HepG2 (cell line): ENCODE measurements around the gene GLRA3. TPM values are rescaled to one million over a fixed set of nuclear protein-coding genes. Genes with fewer than 3 reads are reported as not detected.

Experiments
- ATAC-seq: fragments of 200-7000 bp; cut with Tn5 transposase; 3 replicates; pipeline ENCODE4 v1.9.1; 2020; ENCODE audit warnings: mild to moderate bottlenecking, moderate library complexity
- BruUV-seq: library from RNA; stranded (reverse); fragments of 400-500 nt; replicated peaks from 2 replicates; lab custom pipeline; 2021; lab: Mats Ljungman, UMichigan
- CTCF ChIA-PET: fragments of 300-600 bp; formaldehyde crosslinking; extraction: SDS; loops from one replicate; lab custom pipeline; 2021; ENCODE audit warnings: low total read pairs, inconsistent platforms, low intra/inter-chr PET ratio; lab: Yijun Ruan, JAX
- POLR2A ChIA-PET: fragments of 350-600 bp; sonication (Branson Sonifier 250); formaldehyde crosslinking; loops from one replicate; lab custom pipeline; 2020; ENCODE audit warnings: antibody characterized with exemption, inconsistent platforms; lab: Yijun Ruan, JAX
- DNase-seq: peaks from one replicate; pipeline ENCODE4 v3.0.0-alpha.2; 2015; ENCODE audit warnings: low spot score
- FAIRE-seq: peaks from 3 replicates; lab custom pipeline; 2011; peaks lifted over from hg19 to GRCh38; lab: Jason Lieb, UNC
- H2AFZ ChIP-seq: one replicate; pipeline ENCODE4 v1.6.1; 2011; ENCODE audit warnings: low read length, inconsistent platforms
- H3K27ac ChIP-seq: fragments of 300-600 bp; 3 replicates; pipeline ENCODE4 v1.8.0; 2011; ENCODE audit warnings: mixed run types, mild to moderate bottlenecking, mixed read lengths, low read length, inconsistent platforms; ENCODE audit not compliant: insufficient read depth; ENCODE audit errors: extremely low read length
- H3K27me3 ChIP-seq, 2 experiments: fragments of 200-600 bp in 1 of 2; 2 replicates in 1 of 2; 3 replicates in 1 of 2; pipeline versions ENCODE4 v1.6.0 to v1.8.0; 2011; ENCODE audit warnings: low read length in 2 of 2, mild to moderate bottlenecking in 2 of 2, moderate library complexity in 2 of 2, inconsistent platforms in 1 of 2; ENCODE audit not compliant: insufficient read depth in 2 of 2, control insufficient read depth in 1 of 2
- H3K36me3 ChIP-seq, 2 experiments: fragments of 200-600 bp in 1 of 2; replicated peaks in 1 of 2; 2 replicates in 1 of 2; 3 replicates in 1 of 2; pipeline versions ENCODE4 v1.5.1 to v1.8.0; 2011; ENCODE audit warnings: low read length in 2 of 2, inconsistent platforms in 1 of 2; ENCODE audit not compliant: insufficient read depth in 2 of 2, control insufficient read depth in 1 of 2
- H3K4me1 ChIP-seq: 2 replicates; pipeline ENCODE4 v1.5.1; 2012; ENCODE audit warnings: low read length, inconsistent platforms; ENCODE audit not compliant: insufficient read depth
- H3K4me2 ChIP-seq: 2 replicates; pipeline ENCODE4 v1.6.0; 2011; ENCODE audit warnings: low read depth, low read length, inconsistent platforms
- H3K4me3 ChIP-seq, 3 experiments: fragments of 200-600 bp in 1 of 3; sonication (generic), shearing (Covaris generic) in 1 of 3; replicated peaks in 1 of 3; 2 replicates each; pipeline ENCODE4 v1.5.1; 2011 to 2016; ENCODE audit warnings: low read length in 3 of 3, inconsistent platforms in 2 of 3, low read depth in 2 of 3, mild to moderate bottlenecking in 2 of 3, control low read depth in 1 of 3, mixed read lengths in 1 of 3; ENCODE audit not compliant: insufficient read depth in 1 of 3
- H3K79me2 ChIP-seq: one replicate; pipeline ENCODE4 v1.6.1; 2011; ENCODE audit warnings: low read length, inconsistent platforms; ENCODE audit not compliant: insufficient read depth
- H3K9ac ChIP-seq: 2 replicates; pipeline ENCODE4 v1.6.0; 2011; ENCODE audit warnings: mild to moderate bottlenecking, low read depth, low read length, inconsistent platforms; ENCODE audit not compliant: insufficient read depth
- H3K9me3 ChIP-seq: 2 replicates; pipeline ENCODE4 v1.5.1; 2012; ENCODE audit warnings: mild to moderate bottlenecking, low read length
- H4K20me1 ChIP-seq: 2 replicates; pipeline ENCODE4 v1.6.0; 2011; ENCODE audit warnings: inconsistent platforms, mild to moderate bottlenecking, low read length, moderate library complexity; ENCODE audit not compliant: insufficient read depth
- AFF4 ChIP-seq: sonication (generic); formaldehyde crosslinking; IDR thresholded peaks from 2 replicates; pipeline ENCODE4 v1.4.0; 2020; ENCODE audit warnings: missing genetic modification reagents
- ATAD3A ChIP-seq: sonication (generic); formaldehyde crosslinking; IDR thresholded peaks from 2 replicates; pipeline ENCODE4 v1.4.0; 2020; ENCODE audit warnings: missing genetic modification reagents
- BRF2 ChIP-seq: sonication (generic); formaldehyde crosslinking; IDR thresholded peaks from 2 replicates; pipeline ENCODE4 v1.8.1; 2022; ENCODE audit warnings: mild to moderate bottlenecking, missing genetic modification reagents
- CAMTA2 ChIP-seq: sonication (generic); formaldehyde crosslinking; IDR thresholded peaks from 2 replicates; pipeline ENCODE4 v1.4.0; 2020; ENCODE audit warnings: mild to moderate bottlenecking, missing genetic modification reagents, borderline replicate concordance
- HDAC6 ChIP-seq: fragments of 200-600 bp; sonication (generic); IDR thresholded peaks from 2 replicates; pipeline ENCODE4 v1.7.0; 2017; ENCODE audit warnings: mild to moderate bottlenecking, antibody characterized with exemption, low read length, low read depth
- ISX ChIP-seq: sonication (generic); formaldehyde crosslinking; conservative IDR thresholded peaks from 2 replicates; pipeline ENCODE4 v1.5.0; 2020; ENCODE audit warnings: missing genetic modification reagents
- KLF13 ChIP-seq: sonication (generic); formaldehyde crosslinking; IDR thresholded peaks from 2 replicates; pipeline ENCODE4 v1.4.0; 2020; ENCODE audit warnings: mild to moderate bottlenecking, missing genetic modification reagents
- MAX ChIP-seq: IDR thresholded peaks from 2 replicates; pipeline ENCODE4 v1.6.1; 2012; ENCODE audit warnings: inconsistent platforms
- NFYB ChIP-seq: sonication (generic); formaldehyde crosslinking; IDR thresholded peaks from 2 replicates; pipeline ENCODE4 v1.4.0; 2020; ENCODE audit warnings: missing genetic modification reagents
- POLR2AphosphoS2 ChIP-seq: IDR thresholded peaks from 2 replicates; pipeline ENCODE4 v1.6.1; 2011; ENCODE audit warnings: low read depth, low read length, improper control_type of control experiment
- UBTF ChIP-seq: sonication (generic); formaldehyde crosslinking; IDR thresholded peaks from 2 replicates; pipeline ENCODE4 v1.4.0; 2020; ENCODE audit warnings: mild to moderate bottlenecking, missing genetic modification reagents
- WGBS: methylation state at CpG from one replicate; pipeline ENCODE4 v1.1.6; 2017; ENCODE audit warnings: low lambda C conversion rate; 5-methylcytosine and 5-hydroxymethylcytosine counted together
- in situ Hi-C: cut with HindIII; loops from 2 replicates; pipeline ENCODE4 v1.10.0; 2017; ENCODE audit warnings: low pct_unique_long_range_greater_than_20kb; ENCODE audit not compliant: extremely low pct_ligation_motif_present
- intact Hi-C: fragments of 100-400 bp; cut with micrococcal nuclease; formaldehyde crosslinking; loops from one replicate; pipeline ENCODE4 v1.10.0; 2022; ENCODE audit not compliant: unreplicated experiment
- polyA plus RNA-seq, 8 experiments: library from polyadenylated mRNA; depleted of rRNA in 3 of 8; stranded (reverse) in 7 of 8; unstranded in 1 of 8; fragments of >200 nt; fragmentation: Illumina TruSeq in 4 of 8; extraction: Trizol in 4 of 8; gene quantifications; 2 replicates each; pipeline versions ENCODE4 v1.2.1 to v1.2.3, GENCODE V29; 2011 to 2016; ENCODE audit warnings: low read depth in 4 of 8, missing spikeins in 1 of 8, mixed read lengths in 1 of 8; ENCODE audit not compliant: insufficient read depth in 1 of 8
- total RNA-seq, 5 experiments: library from RNA; depleted of rRNA; stranded (reverse); fragments of >200 nt; fragmentation: Illumina TruSeq; extraction: Trizol; gene quantifications; 2 replicates each; pipeline ENCODE4 v1.2.3, GENCODE V29; 2016; ENCODE audit warnings: low read depth in 1 of 5

GLRA3 gene
- total and polyA plus RNA-seq, 2 of the 13 experiments (the other 11 are each of a cell fraction or from before 2014, with no cell fraction given): not detected

- H3K4me3 ChIP-seq: no peak overlapping the region
- CTCF ChIA-PET: no interaction called here
- BruUV-seq: no TSS peak
- peaks cover 26% of the 10 kb centered on the region for H3K9me3 ChIP-seq
- FAIRE-seq: no peak
- H3K36me3 ChIP-seq: no peaks in the 10 kb centered on the region
- no peak for DNase-seq
- H3K27ac ChIP-seq: no peak overlapping the region
- no peak overlapping the region for H3K9ac ChIP-seq
- ATAC-seq: no peak
- no peaks in the 10 kb centered on the region for H3K27me3 ChIP-seq
- TF ChIP-seq CAMTA2 (CRISPR knock-in tag) (no peak), KLF13 (CRISPR knock-in tag) (no peak), MAX (no peak), NFYB (CRISPR knock-in tag) (no peak), POLR2AphosphoS2 (no peak), ISX (CRISPR knock-in tag) (no peak), AFF4 (CRISPR knock-in tag) (no peak), BRF2 (CRISPR knock-in tag) (no peak), HDAC6 (no peak), ATAD3A (no peak), UBTF (CRISPR knock-in tag) (no peak)
- intact Hi-C loops (no loop called here), in situ Hi-C loops (no loop called here)
- POLR2A ChIA-PET: no interaction called here
- H4K20me1 ChIP-seq: no peaks in the 10 kb centered on the region
- no peaks in the 10 kb centered on the region for H3K79me2 ChIP-seq
- no peak overlapping the region for H3K4me2 ChIP-seq
- H3K4me1 ChIP-seq: no peaks in the 10 kb centered on the region
- H2AFZ ChIP-seq: no peak overlapping the region
- 7% methylated on average over 2 of the region's 2 CpGs for WGBS
Measured at GRCh38 chr4:174834477-174834876, 5.4 kb upstream of the GLRA3 start.
